K562 (cell line): Measurements from ENCODE around the gene IGFALS. TPM values are rescaled to one million over a fixed set of nuclear protein-coding genes. Genes with fewer than 3 reads are reported as not detected.
A peak's percentile ranks its signal among the peaks of the same experiment; 100 is the strongest.

Source experiments
- ATAC-seq: fragments of 200-7000 bp; cut with Tn5 transposase; 3 replicates; pipeline ENCODE4 v1.9.1; 2020; ENCODE audit warnings: moderate library complexity
- BruUV-seq: library from RNA; stranded (reverse); fragments of 400-500 nt; replicated peaks from 2 replicates; lab custom pipeline; 2021; lab: Mats Ljungman, UMichigan
- CTCF ChIA-PET: fragments of 300-600 bp; formaldehyde crosslinking; extraction: SDS; loops from one replicate; lab custom pipeline; 2021; ENCODE audit warnings: low intra/inter-chr PET ratio; lab: Yijun Ruan, JAX
- POLR2A ChIA-PET: fragments of 300-600, 350-650 bp; sonication (Branson Sonifier 250); formaldehyde crosslinking; extraction: SDS; loops from one replicate; lab custom pipeline; 2021; ENCODE audit warnings: antibody characterized with exemption, inconsistent platforms; lab: Yijun Ruan, JAX
- DNase-seq, 4 experiments: peaks; one replicate each; pipeline versions ENCODE4 v3.0.0 to v3.0.0-alpha.2; 2011 to 2018; ENCODE audit warnings: low spot score in 3 of 4, mixed read lengths in 3 of 4; ENCODE audit errors: extremely low read depth in 1 of 4
- FAIRE-seq: peaks from 2 replicates; lab custom pipeline; 2011; peaks lifted over from hg19 to GRCh38; lab: Jason Lieb, UNC
- H2AFZ ChIP-seq: 2 replicates; pipeline ENCODE4 v1.6.0; 2011; ENCODE audit warnings: low read depth, low read length, control low read depth, inconsistent platforms
- H3K27ac ChIP-seq: fragments of 200-600 bp; 3 replicates; pipeline ENCODE4 v1.8.0; 2011; ENCODE audit warnings: low read depth, mild to moderate bottlenecking, control low read depth, inconsistent platforms, low read length, moderate library complexity, mixed read lengths; ENCODE audit errors: extremely low read depth
- H3K27me3 ChIP-seq, 2 experiments: fragments of 300-600 bp in 1 of 2; 2 replicates in 1 of 2; 3 replicates in 1 of 2; pipeline versions ENCODE4 v1.6.0 to v1.8.0; 2011; ENCODE audit warnings: inconsistent platforms in 2 of 2, low read length in 2 of 2, mild to moderate bottlenecking in 1 of 2, mixed read lengths in 1 of 2, moderate library complexity in 1 of 2; ENCODE audit not compliant: control insufficient read depth in 2 of 2, insufficient read depth in 2 of 2
- H3K36me3 ChIP-seq: fragments of 300-600 bp; 3 replicates; pipeline ENCODE4 v1.8.0; 2011; ENCODE audit warnings: mild to moderate bottlenecking, low read length, inconsistent platforms; ENCODE audit not compliant: control insufficient read depth, insufficient read depth
- H3K4me1 ChIP-seq, 2 experiments: fragments of 200-600 bp in 1 of 2; replicated peaks in 1 of 2; 2 replicates in 1 of 2; 3 replicates in 1 of 2; pipeline versions ENCODE4 v1.5.1 to v1.8.0; 2011; ENCODE audit warnings: inconsistent platforms in 2 of 2, low read length in 2 of 2, mild to moderate bottlenecking in 1 of 2, mixed read lengths in 1 of 2, moderate library complexity in 1 of 2; ENCODE audit not compliant: control insufficient read depth in 2 of 2, insufficient read depth in 2 of 2
- H3K4me2 ChIP-seq: 2 replicates; pipeline ENCODE4 v1.6.1; 2011; ENCODE audit warnings: low read length, control low read depth, inconsistent platforms, mixed read lengths; ENCODE audit not compliant: insufficient read depth
- H3K4me3 ChIP-seq: fragments of 200-600 bp; sonication (generic), shearing (Covaris generic); 2 replicates; pipeline ENCODE4 v1.5.1; 2016; ENCODE audit warnings: control low read depth, inconsistent platforms
- H3K79me2 ChIP-seq: fragments of 200-600 bp; 3 replicates; pipeline ENCODE4 v1.8.0; 2011; ENCODE audit warnings: low read length, inconsistent platforms; ENCODE audit not compliant: control insufficient read depth, insufficient read depth
- H3K9ac ChIP-seq, 2 experiments: 2 replicates each; pipeline versions ENCODE4 v1.6.0 to v1.6.1; 2011; ENCODE audit warnings: low read depth in 2 of 2, low read length in 2 of 2, control low read depth in 1 of 2, inconsistent platforms in 1 of 2, mild to moderate bottlenecking in 1 of 2, mixed read lengths in 1 of 2; ENCODE audit not compliant: insufficient read depth in 1 of 2
- H3K9me1 ChIP-seq: one replicate; pipeline ENCODE4 v1.6.0; 2011; ENCODE audit warnings: inconsistent platforms, mild to moderate bottlenecking, low read length, moderate library complexity; ENCODE audit not compliant: control insufficient read depth, insufficient read depth
- H3K9me3 ChIP-seq: replicated peaks from 2 replicates; pipeline ENCODE4 v1.5.1; 2011; ENCODE audit warnings: low read depth, low read length, inconsistent platforms; ENCODE audit not compliant: control insufficient read depth, insufficient read depth
- H4K20me1 ChIP-seq: replicated peaks from 2 replicates; pipeline ENCODE4 v1.6.1; 2011; ENCODE audit warnings: low read length, inconsistent platforms, mixed read lengths; ENCODE audit not compliant: control insufficient read depth, insufficient read depth
- NFIC ChIP-seq: fragments of 450-650 bp; IDR thresholded peaks from 2 replicates; pipeline ENCODE4 v1.6.1; 2017; ENCODE audit warnings: mild to moderate bottlenecking, inconsistent platforms
- NRF1 ChIP-seq, 2 experiments: fragments of 450-650 bp; IDR thresholded peaks in 1 of 2; conservative IDR thresholded peaks in 1 of 2; 2 replicates each; pipeline ENCODE4 v1.6.1; 2014; ENCODE audit warnings: mild to moderate bottlenecking in 2 of 2
- SUPT5H ChIP-seq: fragments of 450-650 bp; IDR thresholded peaks from 2 replicates; pipeline ENCODE4 v1.6.1; 2016
- TFAM ChIP-seq: fragments of 250-450 bp; sonication (Bioruptor Pico); conservative IDR thresholded peaks from 2 replicates; pipeline ENCODE4 v1.5.0; 2021; ENCODE audit warnings: mild to moderate bottlenecking, moderate library complexity
- THAP7 ChIP-seq: fragments of 250-450 bp; sonication (Bioruptor Pico); IDR thresholded peaks from 2 replicates; pipeline ENCODE4 v1.5.0; 2021
- TSC22D4 ChIP-seq: fragments of 450-650 bp; IDR thresholded peaks from 2 replicates; pipeline ENCODE4 v1.6.1; 2016; ENCODE audit warnings: missing genetic modification characterization, missing biosample characterization, control low read depth
- ZBTB8A ChIP-seq: fragments of 450-650 bp; IDR thresholded peaks from 2 replicates; pipeline ENCODE4 v1.6.1; 2018; ENCODE audit warnings: mild to moderate bottlenecking, moderate library complexity; ENCODE audit not compliant: partially characterized antibody
- ZNF696 ChIP-seq: fragments of 250-450 bp; sonication (Bioruptor Pico); conservative IDR thresholded peaks from 2 replicates; pipeline ENCODE4 v1.4.0; 2020; ENCODE audit warnings: mild to moderate bottlenecking, moderate library complexity
- ZNF717 ChIP-seq: fragments of 250-450 bp; sonication (Bioruptor Pico); IDR thresholded peaks from 2 replicates; pipeline ENCODE4 v1.5.0; 2021
- WGBS: fragments of 100-300 bp; shearing (Covaris generic); methylation state at CpG from one replicate; pipeline ENCODE4 v1.1.6; 2016; ENCODE audit warnings: low coverage, mixed read lengths; ENCODE audit not compliant: insufficient coverage; ENCODE audit errors: missing lambda C conversion rate; 5-methylcytosine and 5-hydroxymethylcytosine counted together
- in situ Hi-C: fragments of 300-500 bp; cut with MboI; formaldehyde crosslinking; loops from 4 replicates; pipeline ENCODE4 v1.15.0; 2018; ENCODE audit warnings: inconsistent platforms, mixed read lengths
- intact Hi-C: fragments of 100-400 bp; cut with micrococcal nuclease; formaldehyde crosslinking; loops from 2 replicates; pipeline ENCODE4 v1.14.2; 2022
- polyA plus RNA-seq, 8 experiments: library from polyadenylated mRNA; depleted of rRNA in 4 of 8; stranded (reverse) in 5 of 8; unstranded in 3 of 8; fragments of >200 nt; fragmentation: Nextera tagmentation in 2 of 8; fragmentation: Illumina TruSeq in 1 of 8; extraction: Ambion mirVana in 2 of 8; extraction: Trizol in 1 of 8; gene quantifications; 2 replicates each; pipeline versions ENCODE4 v1.2.1 to v1.2.3, GENCODE V29; 2011 to 2014; ENCODE audit warnings: inconsistent platforms in 1 of 8, missing spikeins in 1 of 8
- total RNA-seq, 7 experiments: library from RNA; depleted of rRNA in 6 of 7; stranded (reverse); fragments of >200 nt in 6 of 7; fragmentation: Illumina TruSeq in 2 of 7; extraction: Trizol in 2 of 7; gene quantifications; 2 replicates each; pipeline versions ENCODE4 v1.2.1 to v1.2.3, GENCODE V29; 2011 to 2021; ENCODE audit warnings: low replicate concordance in 1 of 7
- TF ChIP-seq, protein P1 (sequence below): sonication (generic); formaldehyde crosslinking; IDR thresholded peaks from 2 replicates; pipeline ENCODE4 v1.8.0; 2022; ENCODE audit warnings: missing genetic modification reagents, mild to moderate bottlenecking, moderate library complexity, borderline replicate concordance

The IGFALS gene
- total and polyA plus RNA-seq, 9 of the 15 experiments (the other 6 are each of a cell fraction or from before 2014, with no cell fraction given), result not detected

DNA sequence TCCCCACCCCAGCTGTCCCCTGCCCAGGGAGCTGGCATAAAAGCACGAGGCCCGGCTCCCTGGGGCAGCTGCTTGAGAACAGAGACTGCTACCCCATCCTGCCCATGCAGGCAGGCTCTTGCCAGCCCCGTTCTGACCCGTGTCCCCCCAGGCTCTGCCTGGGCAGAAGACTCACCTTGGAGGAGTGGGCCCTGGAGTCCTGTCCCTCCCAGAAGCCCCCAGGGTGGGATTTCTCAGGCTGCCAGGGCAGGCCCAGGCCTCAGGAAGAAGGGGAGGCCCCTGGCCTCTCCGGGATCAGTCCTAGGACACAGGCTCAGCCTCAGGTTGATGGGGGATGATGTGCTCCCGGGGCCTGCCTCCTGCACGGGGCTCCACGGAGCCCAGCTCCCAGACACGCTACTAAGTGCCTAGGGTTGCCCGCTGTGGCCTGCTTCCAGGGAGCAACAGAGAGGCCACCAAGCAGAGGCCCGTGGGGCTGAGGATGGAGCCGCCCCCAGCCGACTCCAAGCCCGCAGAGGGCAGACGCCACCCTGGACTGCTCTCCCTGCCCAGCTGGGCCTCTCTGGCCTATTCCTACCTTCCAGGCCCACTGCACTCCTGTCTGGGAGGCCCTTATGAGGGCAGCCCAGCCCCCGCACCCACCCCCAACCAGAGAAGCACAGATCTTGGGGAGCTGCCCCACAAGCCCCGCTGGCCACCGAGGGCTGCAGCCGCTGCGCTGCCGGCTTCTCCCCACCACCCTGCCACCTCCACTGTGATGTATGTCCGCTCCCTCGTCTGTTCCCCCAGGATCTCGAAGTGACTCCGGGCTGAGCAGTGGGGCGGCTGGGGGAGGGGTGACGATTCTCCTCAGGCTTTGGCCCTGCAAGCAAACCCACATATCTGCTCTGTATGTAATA is 23.9 kb downstream of the IGFALS start (continued):
- TF ChIP-seq ZBTB8A (no peak), THAP7 (CRISPR knock-in tag) (no peak), TSC22D4 (tag) (no peak), TFAM (CRISPR knock-in tag) (no peak)

- FAIRE-seq (no peak), DNase-seq (no peak), ATAC-seq (no peak)
- in situ Hi-C loops (no loop called here), intact Hi-C loops (no loop called here)
- no peaks in the 10 kb centered on the region for H3K27me3 ChIP-seq
- no peaks in the 10 kb centered on the region for H3K9me3 ChIP-seq
- no peak overlapping the region for H2AFZ ChIP-seq
- H3K27ac ChIP-seq, result no peak overlapping the region
- H3K4me1 ChIP-seq, result peaks cover 13 to 94% of the 10 kb centered on the region in 2 experiments; a peak in 4 of 5 replicates
- 0 out of 2 replicates have a peak, but pooled peaks have one; percentile 5 for TF ChIP-seq SUPT5H
- peak; percentile 24; the same call in 1 of the 2 replicates for TF ChIP-seq NFIC
- no peak for TF ChIP-seq NRF1 (conservative IDR thresholded peaks at IDR 0.05 in 1 of 2, IDR thresholded peaks at IDR 0.05 in 1 of 2)
- TF ChIP-seq ZNF696, result no peak
- 0 out of 2 replicates have a peak, but pooled peaks have one; percentile 16 for TF ChIP-seq ZNF717 (CRISPR knock-in tag)
- TF ChIP-seq, protein P1, sequence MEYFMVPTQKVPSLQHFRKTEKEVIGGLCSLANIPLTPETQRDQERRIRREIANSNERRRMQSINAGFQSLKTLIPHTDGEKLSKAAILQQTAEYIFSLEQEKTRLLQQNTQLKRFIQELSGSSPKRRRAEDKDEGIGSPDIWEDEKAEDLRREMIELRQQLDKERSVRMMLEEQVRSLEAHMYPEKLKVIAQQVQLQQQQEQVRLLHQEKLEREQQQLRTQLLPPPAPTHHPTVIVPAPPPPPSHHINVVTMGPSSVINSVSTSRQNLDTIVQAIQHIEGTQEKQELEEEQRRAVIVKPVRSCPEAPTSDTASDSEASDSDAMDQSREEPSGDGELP (CRISPR knock-in tag), result peak; percentile 50; the same call in 1 of the 2 replicates
- H3K36me3 ChIP-seq, result peaks cover 74% of the 10 kb centered on the region; the same call in 2 of the 3 replicates
- 0 out of 2 replicates have a peak, but pooled peaks cover 8% of the 10 kb centered on the region for H4K20me1 ChIP-seq
- H3K4me2 ChIP-seq, result no peak overlapping the region
- H3K9me1 ChIP-seq, result no peaks in the 10 kb centered on the region
- BruUV-seq, result no TSS peak
- no peak overlapping the region for H3K4me3 ChIP-seq
- WGBS, result 86% methylated on average over 18 of the region's 26 CpGs
- ChIA-PET POLR2A (interaction anchor here (0.7 to 1.5 kb wide), 5 partner anchors 9 to 196 kb away, joined by 3 to 4 read pairs (median 3); partner anchors contain the start of genes NUBP2, RPS2 and SPSB3), CTCF (no interaction called here)
- H3K79me2 ChIP-seq, result peaks cover 39% of the 10 kb centered on the region
- H3K9ac ChIP-seq, result peak overlapping the region in 1 of 2 experiments; percentile 93; a peak in 1 of 4 replicates
These were observed 24.6 kb downstream of the IGFALS start for GRCh38 chr16:1768767-1769401.
